ENCODE data around the gene EDEM2. TPM values are rescaled to one million over a fixed set of nuclear protein-coding genes. Genes with fewer than 3 reads are reported as not detected.
A peak's percentile ranks its signal among the peaks of the same experiment; 100 is the strongest.
"Not testable (repeated sequence)": the region's sequence is repeated elsewhere in the genome, so short reads cannot be mapped to it uniquely, and the experiment has no call there.

EDEM2 gene
- total RNA-seq, 2 donors from 2014 or later: 19.2 to 22.9 TPM

DNA sequence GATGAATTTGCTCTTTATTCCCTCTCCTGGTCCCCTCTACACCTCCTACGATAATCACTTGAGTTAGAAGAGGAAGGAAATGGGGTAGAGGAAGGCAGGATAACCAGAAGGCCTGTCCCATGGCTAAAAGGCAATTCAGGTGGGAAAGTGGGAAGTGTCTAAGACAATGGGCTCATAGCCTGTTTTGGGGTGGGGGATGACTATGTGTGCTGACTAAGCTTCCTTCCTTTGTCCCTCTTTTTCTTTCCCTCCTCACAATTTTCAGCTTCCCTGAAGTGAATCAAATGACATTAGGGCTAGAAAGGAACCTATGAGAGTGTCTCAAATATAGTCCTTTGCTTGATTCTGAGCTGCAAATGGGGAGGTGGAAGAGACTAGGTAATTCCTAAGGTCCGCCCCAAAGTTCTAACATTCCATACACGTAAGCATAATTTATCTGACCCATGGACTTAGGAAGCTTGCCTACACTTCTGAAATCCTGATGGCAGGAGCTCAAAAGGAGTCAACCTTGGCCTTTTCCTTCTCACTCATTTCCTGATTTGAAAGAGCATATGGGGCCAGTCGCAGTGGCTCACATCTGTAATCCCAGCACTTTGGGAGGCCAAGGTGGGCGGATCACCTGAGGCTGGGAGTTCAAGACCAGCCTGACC lies 24.3 kb downstream of the EDEM2 start:
- Mint-ChIP-seq H3K27ac (peak overlapping the region; percentile 15), H3K27me3 (no peaks in the 10 kb centered on the region), H3K9me3 (no peaks in the 10 kb centered on the region), H3K4me1 (peaks cover 1% of the 10 kb centered on the region), H3K4me3 (no peak overlapping the region), H3K36me3 (ENCODE audit: low read depth) (peaks cover 98% of the 10 kb centered on the region)
- ATAC-seq (replicated peaks): no peak

DNA sequence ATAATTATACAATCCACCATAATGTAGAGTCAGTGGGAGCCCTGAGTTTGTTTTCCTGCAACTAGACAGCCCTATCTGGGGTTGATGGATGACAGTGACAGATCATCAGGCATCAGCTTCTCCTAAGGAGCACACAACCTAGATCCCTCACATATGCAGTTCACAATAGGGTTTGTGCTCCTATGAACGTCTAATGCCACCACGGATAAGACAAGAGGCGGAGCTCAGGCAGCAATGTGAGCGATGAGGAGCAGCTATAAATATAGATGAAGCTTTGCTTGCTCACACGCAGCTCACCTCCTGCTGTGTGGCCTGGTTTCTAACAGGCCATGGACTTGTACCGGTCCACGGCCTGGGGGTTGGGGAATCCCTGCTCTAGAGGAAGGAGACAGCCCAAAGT lies 25.9 kb downstream of the EDEM2 start:
- Mint-ChIP-seq H3K27ac (no peak overlapping the region), H3K36me3 (ENCODE audit: low read depth) (peaks cover 100% of the 10 kb centered on the region), H3K27me3 (no peaks in the 10 kb centered on the region), H3K4me3 (no peak overlapping the region), H3K9me3 (no peaks in the 10 kb centered on the region), H3K4me1 (peaks cover 6% of the 10 kb centered on the region)
- no peak for ATAC-seq (replicated peaks)

DNA sequence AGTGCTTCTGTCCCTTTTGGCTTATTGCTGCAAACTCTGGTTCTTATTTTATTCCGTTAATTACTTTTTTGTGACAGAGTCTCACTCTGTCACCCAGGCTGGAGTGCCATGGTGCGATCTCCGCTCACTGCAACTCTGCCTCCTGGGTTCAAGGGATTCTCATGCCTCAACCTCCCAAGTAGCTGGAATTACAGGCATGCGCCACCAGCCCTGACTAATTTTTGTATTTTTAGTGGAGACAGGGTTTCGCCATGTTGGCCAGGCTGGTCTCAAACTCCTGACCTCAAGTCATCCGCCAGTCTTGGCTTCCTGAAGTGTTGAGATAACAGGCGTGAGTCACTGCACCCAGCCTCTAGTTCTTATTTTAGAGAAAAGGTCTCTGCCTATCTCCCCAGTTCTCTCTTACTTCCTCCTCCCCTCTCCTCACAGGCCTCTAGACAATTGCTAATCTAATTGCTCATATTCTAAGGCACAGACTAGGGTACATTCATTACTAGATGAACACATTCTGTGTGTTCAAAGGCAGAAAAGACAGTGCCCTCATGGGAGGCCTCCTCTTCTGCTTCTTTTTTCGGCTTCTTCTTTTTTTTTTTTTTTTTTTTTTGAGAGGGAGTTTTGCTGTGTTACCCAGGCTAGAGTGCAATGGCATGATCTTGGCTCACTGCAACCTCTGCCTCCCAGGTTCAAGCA lies 27.0 kb downstream of the EDEM2 start:
- ATAC-seq (replicated peaks): peak; percentile 82
- Mint-ChIP-seq H3K27ac (peak overlapping the region; percentile 67), H3K36me3 (ENCODE audit: low read depth) (peaks cover 100% of the 10 kb centered on the region), H3K27me3 (no peaks in the 10 kb centered on the region), H3K4me1 (peaks cover 6% of the 10 kb centered on the region), H3K4me3 (no peak overlapping the region), H3K9me3 (no peaks in the 10 kb centered on the region)

- Mint-ChIP-seq H3K9me3 (no peaks in the 10 kb centered on the region), H3K4me3 (no peak overlapping the region), H3K4me1 (peaks cover 6% of the 10 kb centered on the region), H3K27ac (peak overlapping the region; percentile 86), H3K27me3 (no peaks in the 10 kb centered on the region), H3K36me3 (ENCODE audit: low read depth) (peaks cover 94% of the 10 kb centered on the region)
- no peak for ATAC-seq (replicated peaks)
Observed at GRCh38 chr20:35117629-35118028, 29.5 kb downstream of the EDEM2 start.

DNA sequence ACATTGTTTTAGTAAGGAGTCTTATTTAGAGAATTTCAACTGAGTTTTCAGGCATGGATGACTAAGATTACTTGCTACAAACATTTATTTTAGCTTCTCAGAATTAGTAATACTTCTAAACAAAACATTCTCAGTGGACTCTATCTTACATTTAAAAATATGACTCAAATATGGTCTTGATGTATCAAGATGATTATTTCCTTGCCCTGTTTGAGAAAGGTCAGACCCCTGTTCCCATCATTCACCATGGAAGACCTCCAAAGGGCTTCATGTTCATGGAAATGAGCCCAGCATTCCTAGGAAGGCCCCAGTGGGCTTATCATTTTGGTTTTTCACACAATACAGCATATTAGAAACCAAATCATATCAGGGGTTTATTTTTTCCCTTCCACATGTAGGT lies 29.9 kb downstream of the EDEM2 start:
- Mint-ChIP-seq H3K9me3 (no peaks in the 10 kb centered on the region), H3K36me3 (ENCODE audit: low read depth) (peaks cover 94% of the 10 kb centered on the region), H3K4me3 (no peak overlapping the region), H3K27ac (peak overlapping the region; percentile 86), H3K27me3 (no peaks in the 10 kb centered on the region), H3K4me1 (peaks cover 6% of the 10 kb centered on the region)
- ATAC-seq (replicated peaks): peak; percentile 57

DNA sequence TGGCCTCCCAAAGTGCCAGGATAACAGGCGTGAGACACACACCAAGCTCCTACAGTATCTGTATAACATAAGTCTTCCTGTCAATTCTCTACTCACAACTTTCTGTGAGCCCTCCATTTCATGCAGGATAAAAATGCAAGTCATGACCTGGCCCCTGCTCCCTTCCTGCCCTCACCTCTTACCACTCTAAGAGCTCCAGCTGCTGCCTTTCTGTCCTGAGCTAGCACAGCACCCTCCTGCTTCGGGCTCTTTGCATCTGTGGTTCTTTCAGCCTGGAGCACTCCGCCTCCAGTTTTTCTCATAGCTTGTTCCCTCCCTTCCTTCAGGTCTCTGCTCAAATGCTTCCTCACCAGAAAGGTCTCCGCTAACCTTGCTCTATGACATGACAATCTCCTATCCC lies 30.9 kb downstream of the EDEM2 start:
- H3K4me1 Mint-ChIP-seq: peaks cover 6% of the 10 kb centered on the region
- H3K27me3 Mint-ChIP-seq: no peaks in the 10 kb centered on the region
- H3K9me3 Mint-ChIP-seq: no peaks in the 10 kb centered on the region
- peaks cover 94% of the 10 kb centered on the region for H3K36me3 Mint-ChIP-seq (ENCODE audit: low read depth)
- no peak overlapping the region for H3K4me3 Mint-ChIP-seq
- peak overlapping the region; percentile 86 for H3K27ac Mint-ChIP-seq
- ATAC-seq (replicated peaks): no peak

GRCh38 chr20:35115606-35116005 lies 31.5 kb downstream of the EDEM2 start:
- ATAC-seq (replicated peaks): no peak
- peak overlapping the region; percentile 86 for H3K27ac Mint-ChIP-seq
- no peak overlapping the region for H3K4me3 Mint-ChIP-seq
- peaks cover 89% of the 10 kb centered on the region for H3K36me3 Mint-ChIP-seq (ENCODE audit: low read depth)
- H3K9me3 Mint-ChIP-seq: no peaks in the 10 kb centered on the region
- peaks cover 6% of the 10 kb centered on the region for H3K4me1 Mint-ChIP-seq
- no peaks in the 10 kb centered on the region for H3K27me3 Mint-ChIP-seq

DNA sequence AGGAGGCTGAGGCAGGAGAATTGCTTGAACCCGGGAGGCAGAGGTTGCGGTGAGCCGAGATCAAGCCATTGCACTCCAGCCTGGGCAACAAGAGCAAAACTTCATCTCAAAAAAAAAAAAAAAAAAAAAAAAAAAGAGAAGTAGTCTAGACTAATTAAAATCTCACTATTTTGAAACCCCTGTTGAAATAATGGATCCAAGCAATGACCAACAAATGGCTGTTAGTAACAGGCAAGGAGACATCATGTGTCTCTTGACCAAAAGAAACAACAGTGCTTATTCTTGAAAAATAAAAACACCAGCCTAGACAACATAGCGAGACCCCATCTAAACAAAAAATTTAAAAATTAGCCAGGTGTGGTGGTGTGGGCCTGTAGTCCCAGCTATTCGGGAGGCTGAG lies 34.9 kb downstream of the EDEM2 start:
- not testable (repeated sequence) for H3K4me3 Mint-ChIP-seq; H3K27ac Mint-ChIP-seq; H3K4me1 Mint-ChIP-seq; H3K9me3 Mint-ChIP-seq; ATAC-seq (replicated peaks); H3K27me3 Mint-ChIP-seq
- H3K36me3 Mint-ChIP-seq (ENCODE audit: low read depth): peaks cover 61% of the 10 kb centered on the region

- Mint-ChIP-seq H3K27ac (peak overlapping the region; percentile 2), H3K9me3 (no peaks in the 10 kb centered on the region), H3K27me3 (no peaks in the 10 kb centered on the region), H3K4me1 (peaks cover 5% of the 10 kb centered on the region), H3K4me3 (no peak overlapping the region), H3K36me3 (ENCODE audit: low read depth) (peaks cover 52% of the 10 kb centered on the region)
- ATAC-seq (replicated peaks): peak; percentile 43
Observed at GRCh38 chr20:35111141-35111888, 35.8 kb downstream of the EDEM2 start.

- ATAC-seq (replicated peaks): no peak
- Mint-ChIP-seq H3K27me3 (no peaks in the 10 kb centered on the region), H3K27ac (no peak overlapping the region), H3K4me3 (no peak overlapping the region), H3K4me1 (peaks cover 5% of the 10 kb centered on the region), H3K9me3 (no peaks in the 10 kb centered on the region), H3K36me3 (ENCODE audit: low read depth) (peaks cover 28% of the 10 kb centered on the region)
Observed at GRCh38 chr20:35108921-35109320, 38.2 kb downstream of the EDEM2 start.

DNA sequence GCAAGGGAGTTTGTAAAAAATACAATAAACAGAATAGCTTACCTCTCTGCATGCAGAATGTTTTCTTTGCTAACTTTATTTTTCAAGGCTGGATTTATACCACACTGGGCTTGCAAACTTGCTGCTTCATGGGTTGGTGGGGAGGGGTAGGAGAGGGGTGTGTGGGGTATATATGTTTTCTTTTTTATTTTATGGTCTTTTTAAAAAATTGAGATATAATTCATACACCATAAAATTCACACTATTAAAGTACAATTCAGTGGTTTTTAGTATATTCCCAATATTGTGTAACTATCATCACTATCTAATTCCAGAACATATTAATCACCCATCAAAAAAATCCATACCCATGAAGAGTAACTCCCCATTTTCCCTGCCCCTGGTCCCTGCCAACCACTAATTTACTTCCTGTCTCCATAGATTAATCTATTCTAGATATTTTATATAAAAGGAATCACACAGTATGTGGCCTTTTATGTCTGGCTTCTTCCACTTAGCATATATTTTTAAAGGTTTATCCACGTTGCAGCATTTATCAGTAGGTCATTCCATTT lies 40.2 kb downstream of the EDEM2 start:
- H3K9me3 Mint-ChIP-seq: no peaks in the 10 kb centered on the region
- H3K27ac Mint-ChIP-seq: no peak overlapping the region
- ATAC-seq (replicated peaks): no peak
- peaks cover 13% of the 10 kb centered on the region for H3K36me3 Mint-ChIP-seq (ENCODE audit: low read depth)
- H3K4me1 Mint-ChIP-seq: peaks cover 5% of the 10 kb centered on the region
- no peaks in the 10 kb centered on the region for H3K27me3 Mint-ChIP-seq
- no peak overlapping the region for H3K4me3 Mint-ChIP-seq

DNA sequence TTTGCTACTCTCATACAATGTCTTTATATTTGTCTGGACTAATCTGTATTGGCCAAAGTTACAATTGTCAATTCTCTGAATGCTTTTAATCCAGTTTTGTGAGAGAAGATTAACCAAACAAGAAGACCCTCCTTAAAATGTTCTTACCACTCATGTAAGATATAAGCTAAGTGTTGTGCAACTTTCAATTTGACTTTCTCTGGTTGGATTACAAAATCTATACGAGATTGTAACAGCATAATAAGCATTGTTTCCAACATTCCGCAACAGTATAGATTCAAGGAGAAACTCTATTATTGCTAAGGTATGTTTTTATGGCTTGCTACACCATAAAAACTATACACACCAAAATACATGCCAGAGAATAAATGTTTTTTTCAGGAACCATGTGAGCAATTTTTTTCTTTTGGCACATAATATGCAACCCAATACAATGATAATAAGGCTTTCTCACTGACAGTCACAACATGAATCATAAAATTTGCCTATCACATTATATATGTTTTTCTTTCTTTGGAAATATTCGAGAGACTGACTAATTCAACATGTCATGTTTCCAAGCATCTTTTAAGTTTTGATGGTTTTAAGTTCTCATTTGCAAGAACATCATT lies 42.3 kb downstream of the EDEM2 start:
- Mint-ChIP-seq H3K4me1 (no peaks in the 10 kb centered on the region), H3K27me3 (peaks cover 3% of the 10 kb centered on the region), H3K36me3 (ENCODE audit: low read depth) (no peaks in the 10 kb centered on the region), H3K27ac (no peak overlapping the region), H3K4me3 (no peak overlapping the region), H3K9me3 (no peaks in the 10 kb centered on the region)
- ATAC-seq (replicated peaks): no peak

DNA sequence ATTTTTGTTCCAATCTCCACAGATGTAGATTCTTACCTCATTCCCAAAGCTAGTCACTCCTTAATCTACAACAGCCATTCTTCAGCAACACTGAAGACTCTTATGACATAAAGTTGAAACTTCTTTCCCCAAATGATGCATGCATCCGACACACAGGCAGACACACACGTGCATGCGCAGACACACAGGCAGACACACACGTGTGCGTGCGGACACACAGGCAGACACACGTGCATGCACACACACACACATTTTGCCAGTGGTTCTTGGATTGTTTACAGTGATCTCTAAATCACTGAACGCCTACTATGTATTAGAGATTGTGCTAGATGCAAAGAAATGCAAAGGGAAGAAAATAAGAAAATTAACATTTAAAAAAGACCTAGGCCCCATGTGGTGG lies 45.5 kb downstream of the EDEM2 start:
- Mint-ChIP-seq H3K4me3 (no peak overlapping the region), H3K27me3 (peaks cover 3% of the 10 kb centered on the region), H3K36me3 (ENCODE audit: low read depth) (no peaks in the 10 kb centered on the region), H3K9me3 (no peaks in the 10 kb centered on the region), H3K4me1 (no peaks in the 10 kb centered on the region), H3K27ac (no peak overlapping the region)
- no peak for ATAC-seq (replicated peaks)

DNA sequence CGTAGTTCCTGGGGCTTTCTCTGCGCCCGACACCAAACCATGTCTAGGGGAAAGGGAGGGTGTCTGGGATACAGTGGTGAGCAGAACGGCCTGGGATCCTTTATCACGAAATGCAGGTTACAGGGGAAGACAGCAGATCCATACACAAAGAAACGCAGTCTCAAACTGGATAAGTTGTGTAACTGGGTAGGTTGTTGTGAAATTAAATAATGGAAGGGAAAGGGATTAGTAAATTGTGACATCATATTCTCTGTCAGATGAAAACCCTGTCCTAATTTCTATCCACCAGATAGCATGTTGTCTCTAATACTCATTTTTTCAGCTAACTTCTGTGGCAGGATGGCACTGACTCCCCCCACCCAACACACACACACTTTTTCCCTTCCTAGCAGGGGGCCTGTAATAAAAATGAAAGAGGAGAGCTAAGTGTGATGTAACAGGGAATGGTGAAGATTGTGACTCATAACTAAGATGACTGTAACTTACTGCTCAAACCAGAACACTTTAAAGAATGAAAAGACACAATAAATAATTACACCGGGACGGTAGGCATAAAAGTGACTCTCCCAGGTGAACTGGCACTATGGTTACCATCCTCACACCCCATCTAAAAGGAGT lies 53.8 kb downstream of the EDEM2 start:
- Mint-ChIP-seq H3K36me3 (ENCODE audit: low read depth) (peaks cover 16% of the 10 kb centered on the region), H3K27me3 (no peaks in the 10 kb centered on the region), H3K9me3 (no peaks in the 10 kb centered on the region), H3K27ac (peak overlapping the region; percentile 91), H3K4me3 (peak overlapping the region; percentile 91), H3K4me1 (peaks cover 22% of the 10 kb centered on the region)
- ATAC-seq (replicated peaks): peak; percentile 58

Measured in activated T-helper 17 cell treated with anti-CD3 and anti-CD28 coated beads, Interleukin-2, amount 50 U/mL, for 72 hours (primary cell).